WTC11 (cell line): Measurements from ENCODE around the gene ADAMTS15. TPM values are rescaled to one million over a fixed set of nuclear protein-coding genes. Genes with fewer than 3 reads are reported as not detected.

ENCODE experiments used
- ATAC-seq: fragments of 200-7000 bp; cut with Tn5 transposase; 2 replicates; pipeline ENCODE4 v1.10.0; 2021; ENCODE audit warnings: mild to moderate bottlenecking, moderate library complexity
- CTCF ChIA-PET: fragments of 300-600 bp; sonication (Branson Sonifier 250); formaldehyde crosslinking; loops from one replicate; lab custom pipeline; 2021; ENCODE audit warnings: antibody characterized with exemption; lab: Charles Lee
- POLR2A ChIA-PET: fragments of 350-600 bp; sonication (Branson Sonifier 250); formaldehyde crosslinking; loops from one replicate; lab custom pipeline; 2021; ENCODE audit warnings: antibody characterized with exemption; lab: Charles Lee
- DNase-seq: peaks from one replicate; pipeline ENCODE4 v3.0.0; 2021; ENCODE audit warnings: low spot score
- H3K27ac Mint-ChIP-seq: 2 replicates; pipeline ENCODE4 v1.8.0; 2021; ENCODE audit warnings: mixed read lengths
- H3K27me3 Mint-ChIP-seq: 2 replicates; pipeline ENCODE4 v1.8.0; 2021; ENCODE audit warnings: low read depth, mild to moderate bottlenecking, moderate library complexity, mixed read lengths
- H3K36me3 Mint-ChIP-seq: 2 replicates; pipeline ENCODE4 v1.8.0; 2021; ENCODE audit warnings: mixed read lengths
- H3K4me1 Mint-ChIP-seq: 2 replicates; pipeline ENCODE4 v1.8.0; 2022; ENCODE audit warnings: mixed read lengths
- H3K4me3 Mint-ChIP-seq: 2 replicates; pipeline ENCODE4 v1.8.0; 2021; ENCODE audit warnings: mild to moderate bottlenecking, moderate library complexity, mixed read lengths
- H3K9me3 Mint-ChIP-seq: 2 replicates; pipeline ENCODE4 v1.8.0; 2021; ENCODE audit warnings: mixed read lengths
- ARID4B ChIP-seq: sonication (generic); formaldehyde crosslinking; IDR thresholded peaks from 2 replicates; pipeline ENCODE4 v1.8.0; 2023; ENCODE audit warnings: missing genetic modification reagents, mild to moderate bottlenecking, borderline replicate concordance
- ELF4 ChIP-seq: sonication (generic); formaldehyde crosslinking; IDR thresholded peaks from 2 replicates; pipeline ENCODE4 v1.8.1; 2022; ENCODE audit warnings: low read depth, mild to moderate bottlenecking, moderate library complexity, missing genetic modification reagents
- FOXP4 ChIP-seq: sonication (generic); formaldehyde crosslinking; IDR thresholded peaks from 2 replicates; pipeline ENCODE4 v1.8.0; 2022; ENCODE audit warnings: mild to moderate bottlenecking, missing genetic modification reagents
- GTF2I ChIP-seq: fragments of 250-450 bp; sonication (Bioruptor Pico); conservative IDR thresholded peaks from 2 replicates; pipeline ENCODE4 v1.4.0; 2021; ENCODE audit warnings: mild to moderate bottlenecking
- NR3C1 ChIP-seq: sonication (generic); formaldehyde crosslinking; conservative IDR thresholded peaks from 2 replicates; pipeline ENCODE4 v1.8.1; 2023; ENCODE audit warnings: low read depth, mild to moderate bottlenecking, missing genetic modification reagents
- SMAD3 ChIP-seq: sonication (generic); formaldehyde crosslinking; IDR thresholded peaks from 2 replicates; pipeline ENCODE4 v1.8.0; 2022; ENCODE audit warnings: missing genetic modification reagents, mild to moderate bottlenecking, borderline replicate concordance
- SOX15 ChIP-seq: fragments of 250-450 bp; sonication (Bioruptor Pico); IDR thresholded peaks from 2 replicates; pipeline ENCODE4 v1.9.0; 2021; ENCODE audit warnings: mild to moderate bottlenecking
- TP53 ChIP-seq: sonication (generic); formaldehyde crosslinking; IDR thresholded peaks from 2 replicates; pipeline ENCODE4 v1.8.1; 2023; ENCODE audit warnings: mild to moderate bottlenecking, missing genetic modification reagents
- USF1 ChIP-seq: sonication (generic); formaldehyde crosslinking; IDR thresholded peaks from 2 replicates; pipeline ENCODE4 v1.8.0; 2022; ENCODE audit warnings: mild to moderate bottlenecking, missing genetic modification reagents
- USF2 ChIP-seq: sonication (generic); formaldehyde crosslinking; IDR thresholded peaks from 2 replicates; pipeline ENCODE4 v1.8.1; 2023; ENCODE audit warnings: mild to moderate bottlenecking, missing genetic modification reagents, moderate library complexity
- ZNF121 ChIP-seq: sonication (generic); formaldehyde crosslinking; IDR thresholded peaks from 2 replicates; pipeline ENCODE4 v1.8.0; 2023; ENCODE audit warnings: missing genetic modification reagents
- ZNF263 ChIP-seq: sonication (generic); formaldehyde crosslinking; IDR thresholded peaks from 2 replicates; pipeline ENCODE4 v1.8.1; 2022; ENCODE audit warnings: low read depth, mild to moderate bottlenecking, moderate library complexity, missing genetic modification reagents
- ZNF281 ChIP-seq: sonication (generic); formaldehyde crosslinking; IDR thresholded peaks from 2 replicates; pipeline ENCODE4 v1.8.0; 2023; ENCODE audit warnings: mild to moderate bottlenecking, missing genetic modification reagents
- ZNF671 ChIP-seq: fragments of 250-450 bp; sonication (Bioruptor Pico); IDR thresholded peaks from 2 replicates; pipeline ENCODE4 v1.8.0; 2021; ENCODE audit warnings: mild to moderate bottlenecking
- total RNA-seq: library from RNA; stranded (reverse); gene quantifications from 3 replicates; pipeline ENCODE4 v1.2.3, GENCODE V29; 2021
- TF ChIP-seq, protein P1 (sequence below): sonication (generic); formaldehyde crosslinking; IDR thresholded peaks from 2 replicates; pipeline ENCODE4 v1.8.1; 2023; ENCODE audit warnings: mild to moderate bottlenecking, missing genetic modification reagents
- TF ChIP-seq, protein P2 (sequence below): sonication (generic); formaldehyde crosslinking; IDR thresholded peaks from 2 replicates; pipeline ENCODE4 v1.8.0; 2023; ENCODE audit warnings: missing genetic modification reagents

Gene ADAMTS15
- total RNA-seq, 1 experiment from 2014 or later, result 3.7 TPM

DNA sequence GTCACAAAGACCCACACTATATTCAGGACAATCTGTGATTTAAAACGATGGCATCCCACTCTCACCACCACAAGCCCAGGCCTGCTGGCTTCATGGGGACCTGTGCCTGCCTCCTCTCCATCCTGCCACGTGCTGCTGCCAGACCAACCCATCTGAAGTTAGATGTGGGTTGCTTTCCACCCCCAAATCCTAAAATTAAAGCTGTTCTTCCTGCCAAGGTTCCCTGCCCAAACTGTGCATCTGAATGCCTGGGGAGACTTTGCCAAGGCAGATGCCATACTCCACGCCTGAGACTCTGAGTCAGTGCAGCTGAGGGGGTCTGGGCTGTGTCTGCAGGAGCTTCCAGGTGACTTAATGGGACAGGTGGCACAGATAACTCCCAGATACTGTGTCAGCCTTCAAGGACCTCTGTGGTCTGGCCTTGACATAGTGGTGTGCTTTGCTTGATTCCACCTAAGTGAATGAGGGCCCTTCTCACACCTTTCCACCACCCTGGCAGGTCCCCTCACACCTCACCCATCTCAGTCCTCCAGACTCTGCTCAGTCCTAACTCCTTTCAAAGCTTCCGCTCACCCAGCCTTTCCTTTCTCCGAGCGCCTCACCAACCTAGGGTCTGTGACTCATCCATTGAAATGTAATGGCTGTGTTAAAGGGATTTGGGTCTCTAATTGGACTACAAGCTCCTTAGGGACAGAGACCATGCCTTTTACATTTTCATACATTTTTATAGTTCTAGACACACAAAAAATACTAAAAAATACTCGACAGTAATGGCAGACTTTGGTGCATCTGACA lies 38.7 kb upstream of the ADAMTS15 start:
- TF ChIP-seq FOXP4 (CRISPR knock-in tag), result no peak
- no peak for TF ChIP-seq ZNF281
- TF ChIP-seq TP53, result no peak
- TF ChIP-seq SMAD3, result no peak
- TF ChIP-seq, protein P1, sequence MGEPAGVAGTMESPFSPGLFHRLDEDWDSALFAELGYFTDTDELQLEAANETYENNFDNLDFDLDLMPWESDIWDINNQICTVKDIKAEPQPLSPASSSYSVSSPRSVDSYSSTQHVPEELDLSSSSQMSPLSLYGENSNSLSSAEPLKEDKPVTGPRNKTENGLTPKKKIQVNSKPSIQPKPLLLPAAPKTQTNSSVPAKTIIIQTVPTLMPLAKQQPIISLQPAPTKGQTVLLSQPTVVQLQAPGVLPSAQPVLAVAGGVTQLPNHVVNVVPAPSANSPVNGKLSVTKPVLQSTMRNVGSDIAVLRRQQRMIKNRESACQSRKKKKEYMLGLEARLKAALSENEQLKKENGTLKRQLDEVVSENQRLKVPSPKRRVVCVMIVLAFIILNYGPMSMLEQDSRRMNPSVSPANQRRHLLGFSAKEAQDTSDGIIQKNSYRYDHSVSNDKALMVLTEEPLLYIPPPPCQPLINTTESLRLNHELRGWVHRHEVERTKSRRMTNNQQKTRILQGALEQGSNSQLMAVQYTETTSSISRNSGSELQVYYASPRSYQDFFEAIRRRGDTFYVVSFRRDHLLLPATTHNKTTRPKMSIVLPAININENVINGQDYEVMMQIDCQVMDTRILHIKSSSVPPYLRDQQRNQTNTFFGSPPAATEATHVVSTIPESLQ, result no peak
- no peak for TF ChIP-seq ARID4B
- no peak for TF ChIP-seq ELF4
- no peak for TF ChIP-seq ZNF671
- no peak for TF ChIP-seq USF1 (CRISPR knock-in tag)
- TF ChIP-seq GTF2I (CRISPR knock-in tag), result no peak
- TF ChIP-seq SOX15 (CRISPR knock-in tag), result no peak
- TF ChIP-seq ZNF263, result no peak
- no peak for TF ChIP-seq NR3C1
- TF ChIP-seq, protein P2, sequence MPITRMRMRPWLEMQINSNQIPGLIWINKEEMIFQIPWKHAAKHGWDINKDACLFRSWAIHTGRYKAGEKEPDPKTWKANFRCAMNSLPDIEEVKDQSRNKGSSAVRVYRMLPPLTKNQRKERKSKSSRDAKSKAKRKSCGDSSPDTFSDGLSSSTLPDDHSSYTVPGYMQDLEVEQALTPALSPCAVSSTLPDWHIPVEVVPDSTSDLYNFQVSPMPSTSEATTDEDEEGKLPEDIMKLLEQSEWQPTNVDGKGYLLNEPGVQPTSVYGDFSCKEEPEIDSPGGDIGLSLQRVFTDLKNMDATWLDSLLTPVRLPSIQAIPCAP (CRISPR knock-in tag), result no peak
- no peak for TF ChIP-seq USF2
- no peak for TF ChIP-seq ZNF121 (CRISPR knock-in tag)
- H3K9me3 Mint-ChIP-seq, result no peaks in the 10 kb centered on the region
- no peak overlapping the region for H3K27ac Mint-ChIP-seq
- peaks cover 4% of the 10 kb centered on the region for H3K27me3 Mint-ChIP-seq
- peaks cover 50% of the 10 kb centered on the region for H3K4me1 Mint-ChIP-seq
- ChIA-PET POLR2A (no interaction called here), CTCF (interaction anchor here (0.8 to 1.4 kb wide), 2 partner anchors 17 to 197 kb away, joined by 3 read pairs; no protein-coding TSS in a partner anchor)
- DNase-seq (no peak), ATAC-seq (no peak)
- H3K36me3 Mint-ChIP-seq, result peaks cover 11% of the 10 kb centered on the region
- H3K4me3 Mint-ChIP-seq, result no peak overlapping the region
